Hematopoietic multipotent progenitor cell treated with erythropoietin and hydrocortisone succinate and interleukin-3 and kit ligand, for 4 days (in vitro differentiated cells): ENCODE results near the gene PDCD11.
"Not testable (repeated sequence)": the region's sequence is repeated elsewhere in the genome, so short reads cannot be mapped to it uniquely, and the experiment has no call there.

Source experiments
- DNase-seq: peaks from one replicate; pipeline ENCODE4 v3.0.0-alpha.2; 2015

PDCD11 gene, protein sequence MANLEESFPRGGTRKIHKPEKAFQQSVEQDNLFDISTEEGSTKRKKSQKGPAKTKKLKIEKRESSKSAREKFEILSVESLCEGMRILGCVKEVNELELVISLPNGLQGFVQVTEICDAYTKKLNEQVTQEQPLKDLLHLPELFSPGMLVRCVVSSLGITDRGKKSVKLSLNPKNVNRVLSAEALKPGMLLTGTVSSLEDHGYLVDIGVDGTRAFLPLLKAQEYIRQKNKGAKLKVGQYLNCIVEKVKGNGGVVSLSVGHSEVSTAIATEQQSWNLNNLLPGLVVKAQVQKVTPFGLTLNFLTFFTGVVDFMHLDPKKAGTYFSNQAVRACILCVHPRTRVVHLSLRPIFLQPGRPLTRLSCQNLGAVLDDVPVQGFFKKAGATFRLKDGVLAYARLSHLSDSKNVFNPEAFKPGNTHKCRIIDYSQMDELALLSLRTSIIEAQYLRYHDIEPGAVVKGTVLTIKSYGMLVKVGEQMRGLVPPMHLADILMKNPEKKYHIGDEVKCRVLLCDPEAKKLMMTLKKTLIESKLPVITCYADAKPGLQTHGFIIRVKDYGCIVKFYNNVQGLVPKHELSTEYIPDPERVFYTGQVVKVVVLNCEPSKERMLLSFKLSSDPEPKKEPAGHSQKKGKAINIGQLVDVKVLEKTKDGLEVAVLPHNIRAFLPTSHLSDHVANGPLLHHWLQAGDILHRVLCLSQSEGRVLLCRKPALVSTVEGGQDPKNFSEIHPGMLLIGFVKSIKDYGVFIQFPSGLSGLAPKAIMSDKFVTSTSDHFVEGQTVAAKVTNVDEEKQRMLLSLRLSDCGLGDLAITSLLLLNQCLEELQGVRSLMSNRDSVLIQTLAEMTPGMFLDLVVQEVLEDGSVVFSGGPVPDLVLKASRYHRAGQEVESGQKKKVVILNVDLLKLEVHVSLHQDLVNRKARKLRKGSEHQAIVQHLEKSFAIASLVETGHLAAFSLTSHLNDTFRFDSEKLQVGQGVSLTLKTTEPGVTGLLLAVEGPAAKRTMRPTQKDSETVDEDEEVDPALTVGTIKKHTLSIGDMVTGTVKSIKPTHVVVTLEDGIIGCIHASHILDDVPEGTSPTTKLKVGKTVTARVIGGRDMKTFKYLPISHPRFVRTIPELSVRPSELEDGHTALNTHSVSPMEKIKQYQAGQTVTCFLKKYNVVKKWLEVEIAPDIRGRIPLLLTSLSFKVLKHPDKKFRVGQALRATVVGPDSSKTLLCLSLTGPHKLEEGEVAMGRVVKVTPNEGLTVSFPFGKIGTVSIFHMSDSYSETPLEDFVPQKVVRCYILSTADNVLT (N-terminal part only)

DNA sequence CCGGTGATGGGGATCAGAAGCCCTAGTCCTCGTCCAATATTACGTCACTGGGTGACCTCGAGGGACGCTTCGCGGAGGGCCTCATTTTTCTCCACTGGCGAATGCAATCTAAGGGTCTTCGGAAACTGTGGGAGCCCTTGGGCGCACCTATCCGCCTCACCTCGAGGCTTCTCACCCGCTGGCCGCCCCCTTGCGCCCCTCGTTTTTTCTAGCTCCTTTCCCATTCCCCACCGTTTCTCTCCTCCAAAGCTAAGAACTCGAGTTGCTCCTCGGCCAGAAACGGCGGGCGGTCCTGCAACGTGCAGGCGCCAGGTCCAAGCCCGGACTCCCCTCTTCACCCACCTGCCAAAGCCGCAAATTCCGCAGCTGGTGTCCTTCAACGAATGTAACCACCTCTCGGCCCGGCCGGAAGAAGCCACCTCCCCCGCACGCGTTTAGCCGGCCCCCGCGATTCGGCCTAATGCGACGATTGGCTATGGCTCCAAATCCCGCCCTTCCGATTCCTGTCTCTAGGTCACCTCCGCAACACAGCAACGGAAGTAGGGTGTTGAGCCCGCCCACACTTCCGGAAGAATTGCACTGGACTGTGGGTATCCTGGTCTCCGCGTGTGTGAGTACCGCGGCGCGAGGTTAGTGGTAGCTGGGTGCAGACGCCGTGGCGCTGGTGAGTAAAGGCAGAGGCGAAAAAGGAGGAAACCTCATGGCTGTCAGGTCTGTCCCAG, at the start of gene PDCD11, which contains the start of gene ATP5MK:
Gene PDCD11, plus strand, starts transcription at position 560 of the 722 bp plus-strand sequence. CDS start 1,801 bp downstream, outside the sequence.
Gene ATP5MK, minus strand, starts transcription at position 409 of the 722 bp plus-strand sequence. CDS start 4,018 bp downstream, outside the sequence.
- peak; percentile 100 for DNase-seq

DNA sequence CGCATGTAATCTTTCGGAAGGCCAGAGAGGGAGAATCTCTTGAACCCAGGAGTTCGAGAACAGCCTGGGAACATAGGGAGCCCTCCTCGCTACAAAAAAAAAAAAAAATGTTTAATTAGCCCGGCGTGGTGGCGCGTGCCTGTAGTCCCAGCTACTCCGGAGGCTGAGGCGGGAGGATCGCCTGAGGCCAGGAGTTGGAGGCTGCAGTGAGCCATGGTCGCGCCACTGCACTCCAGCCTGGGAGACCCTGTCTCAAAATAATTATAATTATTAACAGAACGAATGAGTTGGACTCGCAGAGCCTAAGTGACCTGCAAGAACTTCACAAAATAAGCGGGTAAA, 46.3 kb upstream of the PDCD11 start:
- no peak for DNase-seq

DNA sequence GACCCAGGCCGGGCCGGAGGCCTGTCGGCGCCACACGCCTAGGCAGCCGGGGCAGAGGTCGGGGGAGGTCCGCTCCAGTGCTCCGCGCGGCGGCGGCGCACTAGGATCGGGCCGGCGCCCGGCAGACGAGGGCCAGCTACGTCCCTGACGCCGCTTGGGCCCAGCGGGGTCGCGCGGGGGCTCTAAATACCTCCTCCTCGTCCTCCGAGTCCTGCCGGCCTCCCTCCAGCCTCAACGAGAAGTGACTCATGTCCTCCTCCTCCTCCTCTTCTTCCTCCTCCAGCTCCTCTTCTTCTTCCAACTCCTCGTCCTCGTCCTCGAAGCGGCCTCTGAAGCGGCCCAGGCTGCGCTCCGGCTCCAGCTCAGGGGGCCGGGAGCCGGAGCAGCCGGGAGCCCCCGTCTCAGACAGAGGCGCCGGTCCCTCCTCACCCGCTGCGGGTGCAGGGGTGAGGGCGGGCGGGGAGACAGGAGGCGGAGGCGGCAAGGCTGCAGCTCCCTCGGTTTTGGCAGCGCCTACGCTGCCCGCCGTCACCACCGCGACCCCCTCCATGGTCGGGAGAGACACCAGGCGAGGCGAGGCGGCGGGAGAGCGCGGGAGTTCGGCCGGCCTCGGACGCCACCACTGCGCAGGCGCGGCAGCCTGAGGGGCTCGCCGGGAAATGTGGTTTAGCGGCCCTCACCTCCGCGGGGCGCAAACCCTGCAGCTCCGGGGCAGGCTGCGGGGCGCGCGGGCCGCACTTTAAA, 45.7 kb upstream of the PDCD11 start, which contains the start of gene PCGF6:
Gene PCGF6, minus strand, starts transcription at position 624 of the 744 bp plus-strand sequence. Its CDS starts 74 bp downstream, at position 550.
- peak; percentile 93 for DNase-seq

DNA sequence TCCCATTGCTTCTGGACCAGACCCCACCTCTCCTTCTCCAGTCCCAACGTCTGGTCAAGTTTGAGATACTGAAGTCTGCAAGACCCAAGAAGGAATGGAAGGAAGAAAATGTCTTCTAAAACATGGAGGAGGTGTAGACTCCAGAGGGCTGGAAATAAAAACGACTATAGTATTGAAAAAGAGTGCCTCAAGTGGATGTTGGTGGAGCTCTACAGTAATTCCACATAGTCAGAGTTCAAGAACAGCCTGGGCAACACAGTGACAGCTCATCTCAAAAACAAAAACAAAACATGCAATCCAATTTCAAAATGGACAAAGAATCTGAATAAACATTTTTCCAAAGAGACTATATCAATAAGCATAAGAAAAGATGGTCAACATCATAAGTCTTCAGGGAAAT, 43.1 kb upstream of the PDCD11 start:
- DNase-seq, result peak; percentile 46

DNA sequence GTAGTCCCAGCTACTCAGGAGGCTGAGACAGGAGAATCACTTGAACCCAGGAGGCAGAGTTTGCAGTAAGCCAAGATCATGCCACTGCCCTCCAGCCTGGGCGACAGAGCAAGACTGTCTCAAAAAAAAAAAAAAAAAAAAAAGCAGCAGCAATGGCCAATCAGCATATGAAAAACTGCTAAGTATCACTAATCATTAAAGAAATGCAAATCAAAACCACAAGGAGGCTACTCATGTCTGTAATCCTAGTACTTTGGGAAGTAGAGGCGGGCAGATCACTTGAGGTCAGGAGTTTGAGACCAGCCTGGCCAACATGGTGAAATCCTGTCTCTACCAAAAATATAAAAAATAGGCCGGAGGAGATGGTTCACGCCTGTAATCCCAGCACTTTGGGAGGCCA, 41.9 kb upstream of the PDCD11 start:
- not testable (repeated sequence) for DNase-seq

DNA sequence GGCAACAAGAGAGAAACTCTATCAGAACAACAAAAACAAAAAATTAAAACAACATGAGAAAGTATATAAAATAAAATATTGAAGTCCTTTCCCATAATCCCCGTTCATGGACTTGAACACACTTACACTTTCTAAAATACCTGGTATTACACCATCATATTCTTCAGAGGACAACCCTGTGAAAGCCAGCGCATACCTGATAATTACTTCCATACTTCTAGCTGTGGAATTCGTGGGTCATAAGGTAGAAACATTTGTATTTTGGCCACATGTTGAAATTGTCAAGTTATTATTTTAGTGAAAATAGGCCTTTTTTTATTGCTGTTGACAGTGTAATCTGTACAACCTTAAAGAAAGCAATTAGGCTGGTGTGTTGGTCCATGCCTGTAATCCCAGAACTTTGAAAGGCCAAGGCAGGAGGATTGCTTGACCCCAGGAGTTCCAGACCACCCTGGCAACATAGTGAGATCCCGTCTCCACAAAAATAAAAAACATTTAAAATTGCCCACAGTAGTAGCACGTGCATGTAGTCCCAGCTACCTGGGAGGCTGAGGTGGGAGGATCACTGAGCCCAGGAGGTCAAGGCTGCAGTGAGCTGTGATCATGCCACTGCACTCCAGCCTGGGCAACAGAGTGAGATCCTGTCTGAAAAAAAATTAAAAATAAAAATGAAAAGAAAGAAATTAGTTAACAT, 40.4 kb upstream of the PDCD11 start:
- no peak for DNase-seq

DNA sequence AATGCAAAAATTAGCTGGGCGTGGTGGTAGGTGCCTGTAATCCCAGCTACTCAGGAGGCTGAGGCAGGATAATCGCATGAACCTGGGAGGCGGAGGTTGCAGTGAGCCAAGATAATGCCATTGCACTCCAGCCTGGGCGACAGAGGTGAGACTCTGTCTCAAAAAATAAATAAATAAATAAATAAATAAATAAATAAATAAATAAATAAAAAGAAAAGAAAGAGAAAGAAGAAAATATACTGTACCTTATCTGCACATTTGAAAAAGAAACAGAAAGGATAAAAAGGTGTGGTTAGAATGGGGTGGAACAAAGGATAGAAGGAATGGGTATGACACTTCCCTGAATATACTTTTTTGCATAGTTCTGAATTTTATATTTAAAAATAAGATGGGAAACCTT, 36.9 kb upstream of the PDCD11 start:
- not testable (repeated sequence) for DNase-seq

DNA sequence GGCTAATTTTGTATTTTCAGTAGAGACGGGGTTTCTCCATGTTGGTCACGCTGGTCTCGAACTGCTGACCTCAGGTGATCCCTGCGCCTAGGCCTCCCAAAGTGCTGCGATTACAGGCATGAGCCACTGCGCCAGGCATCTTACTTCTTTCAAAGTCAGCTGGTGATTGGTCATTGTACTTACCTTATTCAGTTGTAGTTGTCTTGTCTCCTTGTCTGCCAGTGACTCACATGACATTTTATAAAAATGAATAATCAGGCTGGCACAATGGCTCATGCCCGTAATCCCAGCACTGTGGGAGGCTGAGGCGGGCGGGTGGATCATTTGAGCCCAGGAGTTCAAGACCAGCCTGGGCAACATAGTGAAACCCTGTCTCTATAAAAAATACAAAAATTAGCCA, 35.6 kb upstream of the PDCD11 start:
- not testable (repeated sequence) for DNase-seq

DNA sequence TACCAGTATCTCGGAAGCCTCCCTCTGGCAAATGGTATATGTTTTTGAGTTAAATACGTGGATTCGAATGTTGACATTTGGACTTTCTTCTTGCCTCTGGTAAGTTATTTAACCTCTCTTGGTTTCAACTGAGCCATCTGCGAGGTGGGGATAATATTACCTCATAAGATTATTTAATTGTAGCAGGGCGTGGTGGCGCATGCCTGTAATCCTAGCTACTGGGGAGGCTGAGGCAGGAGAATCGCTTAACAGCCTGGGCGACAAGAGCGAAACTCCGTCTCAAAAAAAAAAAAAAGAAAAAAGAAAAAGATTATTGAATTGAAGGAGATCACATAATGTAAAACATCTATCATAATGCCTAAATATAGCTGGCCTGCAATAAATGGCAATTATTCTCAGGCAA, 29.0 kb upstream of the PDCD11 start:
- DNase-seq, result no peak

DNA sequence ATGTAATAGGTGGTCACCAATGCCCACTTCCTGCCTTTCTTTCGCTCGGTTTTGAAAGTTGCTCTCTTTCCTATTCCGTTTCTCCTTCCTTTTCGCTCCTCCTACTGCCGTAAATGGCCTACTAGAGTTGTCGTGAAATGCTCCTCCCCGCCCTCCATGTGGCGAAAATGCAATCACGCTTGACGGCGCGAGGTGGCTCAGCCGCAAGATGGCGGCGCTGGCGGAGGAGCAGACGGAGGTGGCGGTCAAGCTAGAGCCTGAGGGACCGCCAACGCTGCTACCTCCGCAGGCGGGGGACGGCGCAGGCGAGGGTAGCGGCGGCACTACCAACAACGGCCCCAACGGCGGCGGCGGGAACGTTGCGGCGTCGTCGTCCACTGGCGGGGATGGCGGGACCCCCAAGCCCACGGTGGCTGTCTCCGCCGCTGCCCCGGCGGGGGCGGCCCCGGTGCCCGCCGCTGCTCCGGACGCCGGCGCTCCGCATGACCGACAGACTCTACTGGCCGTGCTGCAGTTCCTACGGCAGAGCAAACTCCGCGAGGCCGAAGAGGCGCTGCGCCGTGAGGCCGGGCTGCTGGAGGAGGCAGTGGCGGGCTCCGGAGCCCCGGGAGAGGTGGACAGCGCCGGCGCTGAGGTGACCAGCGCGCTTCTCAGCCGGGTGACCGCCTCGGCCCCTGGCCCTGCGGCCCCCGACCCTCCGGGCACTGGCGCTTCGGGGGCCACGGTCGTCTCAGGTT, 28.5 kb upstream of the PDCD11 start, which contains the start of gene TAF5:
Gene TAF5, plus strand, starts transcription at position 195 of the 737 bp plus-strand sequence. Its CDS starts 14 bp downstream, at position 209.
- peak; percentile 99 for DNase-seq

DNA sequence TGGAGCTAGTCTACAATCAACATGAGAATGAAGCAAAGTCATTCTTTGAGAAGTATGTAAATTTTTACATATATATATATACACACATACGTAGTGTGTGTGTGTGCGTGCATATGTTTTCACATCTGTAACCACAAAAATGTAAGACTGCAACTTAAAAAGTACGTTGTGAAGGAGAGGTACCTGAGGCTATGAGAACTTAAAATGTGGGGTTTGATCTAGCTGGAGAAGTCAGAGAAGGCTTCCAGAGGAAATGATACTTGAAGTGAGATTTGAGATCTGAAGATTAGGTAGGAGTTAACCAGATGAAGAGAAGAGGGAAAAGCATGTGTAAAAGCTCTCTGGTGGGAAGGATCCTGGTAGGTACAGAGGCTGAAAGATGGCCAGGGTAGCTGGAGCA, 22.9 kb upstream of the PDCD11 start:
- no peak for DNase-seq

DNA sequence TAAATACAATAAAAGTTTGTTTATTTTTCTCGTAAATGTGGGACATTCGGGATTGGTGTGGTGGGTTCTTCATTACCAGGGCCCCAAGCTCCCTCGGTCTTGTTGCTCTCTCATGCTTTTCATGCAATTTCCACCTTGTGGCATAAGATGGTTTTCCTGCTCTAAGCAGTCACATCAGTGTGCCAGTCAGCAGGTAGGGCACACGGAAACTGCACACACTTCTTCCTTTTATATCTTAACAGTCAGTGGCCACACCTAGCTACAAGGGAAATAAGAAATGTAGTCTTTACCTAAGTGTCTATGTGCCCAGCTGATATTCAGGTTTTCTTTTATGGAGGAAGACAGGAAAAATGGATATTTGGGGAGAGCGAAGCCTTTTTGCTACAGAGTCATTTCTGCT, 22.2 kb upstream of the PDCD11 start:
- no peak for DNase-seq

DNA sequence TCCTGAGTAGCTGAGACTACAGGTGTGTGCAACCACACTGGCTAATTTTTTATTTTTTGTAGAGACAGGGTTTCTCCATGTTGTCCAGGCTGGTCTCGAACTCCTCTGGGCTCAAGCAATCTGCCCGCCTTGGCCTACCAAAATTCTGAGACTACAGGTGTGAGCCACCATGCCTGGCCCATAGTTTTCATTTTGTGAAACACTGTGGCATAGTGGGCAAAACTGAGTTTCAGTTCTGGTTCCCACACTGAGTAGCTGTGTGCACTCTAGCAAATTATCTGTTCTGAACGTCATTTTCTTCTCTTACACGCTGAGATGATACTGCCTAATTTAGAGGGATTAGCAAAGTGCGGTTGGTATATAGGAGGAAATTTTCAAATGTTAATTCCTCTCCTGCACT, 13.7 kb upstream of the PDCD11 start:
- DNase-seq, result no peak

DNA sequence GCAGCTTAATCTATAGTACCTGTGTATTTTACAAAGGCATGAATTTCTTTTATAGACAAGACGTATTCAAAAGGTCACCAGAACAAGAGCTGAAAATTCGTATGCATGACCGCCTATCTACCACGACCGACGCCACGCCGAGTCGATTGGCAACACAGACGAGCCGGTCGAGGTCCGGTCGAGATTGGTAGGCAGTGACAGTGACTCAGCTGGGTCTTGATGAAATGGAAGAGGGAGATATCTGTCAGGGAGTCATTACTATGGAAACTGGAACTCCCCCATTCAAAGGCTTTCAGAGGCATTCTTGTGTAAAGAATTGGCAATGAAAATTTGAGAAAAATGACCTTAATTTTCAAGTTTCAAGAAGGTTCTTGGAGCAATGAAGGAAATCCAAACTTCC, 2.2 kb upstream of the PDCD11 start:
- DNase-seq, result peak; percentile 32

DNA sequence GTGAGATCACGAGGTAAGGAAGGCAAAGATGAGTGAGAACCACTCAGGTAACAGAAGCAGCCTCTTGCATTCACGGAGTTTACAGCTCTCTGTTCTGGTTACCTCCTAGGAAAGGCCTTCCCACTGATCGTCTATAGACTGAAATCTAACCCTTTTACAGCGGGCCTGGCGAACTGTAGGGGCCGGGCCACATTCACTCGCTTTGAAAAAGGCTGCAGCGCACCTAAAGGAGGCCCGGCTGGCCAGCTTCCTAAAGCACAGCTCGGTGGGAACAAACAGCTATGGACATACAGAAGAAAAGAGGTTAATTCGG, 716 bp upstream of the PDCD11 start:
- DNase-seq, result peak; percentile 43

DNA sequence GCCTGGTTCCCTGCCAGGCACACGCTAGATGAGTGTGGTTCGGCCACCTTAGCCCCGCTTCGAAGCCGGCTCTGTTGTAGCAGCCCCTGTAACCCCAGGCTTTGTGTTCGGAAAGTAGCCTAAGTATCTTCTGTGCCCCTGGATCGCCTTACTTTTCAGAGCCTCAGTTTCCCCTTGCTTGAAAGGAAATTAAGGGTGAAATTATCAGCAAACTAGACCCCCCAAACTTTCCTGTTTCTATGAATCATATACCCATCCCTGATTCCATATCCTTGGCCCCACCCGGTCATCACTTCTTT, 312 bp downstream of the PDCD11 start:
- DNase-seq, result no peak

DNA sequence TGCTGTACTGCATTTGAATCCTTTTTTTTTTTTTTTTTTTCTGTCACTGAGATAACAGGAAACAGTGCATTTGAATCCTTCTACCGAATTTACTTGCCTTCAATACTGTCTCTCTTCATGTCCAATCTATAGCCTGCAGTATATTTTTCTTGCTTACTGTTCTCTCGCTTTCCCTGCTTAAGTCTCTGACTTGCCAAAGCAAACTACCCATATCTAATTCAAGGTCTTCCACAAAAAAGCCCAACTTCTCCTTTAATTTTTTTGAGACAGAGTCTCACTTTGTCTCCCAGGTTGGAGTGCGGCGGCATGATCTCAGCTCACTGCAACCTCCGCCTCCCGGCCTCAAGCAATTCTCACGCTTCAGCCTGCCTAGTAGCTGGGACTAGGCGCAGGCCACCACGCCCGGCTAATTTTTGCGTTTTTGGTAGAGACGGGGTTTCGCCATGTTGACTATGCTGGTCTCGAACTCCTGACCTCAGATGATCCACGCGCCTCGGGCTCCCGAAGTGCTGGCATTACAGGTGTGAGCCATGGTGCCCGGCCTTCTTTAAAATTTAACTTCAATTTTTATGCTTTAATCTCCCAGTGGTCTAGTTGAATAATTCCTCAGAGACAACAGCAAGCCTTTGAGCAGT, 882 bp downstream of the PDCD11 start:
- peak; percentile 12 for DNase-seq

DNA sequence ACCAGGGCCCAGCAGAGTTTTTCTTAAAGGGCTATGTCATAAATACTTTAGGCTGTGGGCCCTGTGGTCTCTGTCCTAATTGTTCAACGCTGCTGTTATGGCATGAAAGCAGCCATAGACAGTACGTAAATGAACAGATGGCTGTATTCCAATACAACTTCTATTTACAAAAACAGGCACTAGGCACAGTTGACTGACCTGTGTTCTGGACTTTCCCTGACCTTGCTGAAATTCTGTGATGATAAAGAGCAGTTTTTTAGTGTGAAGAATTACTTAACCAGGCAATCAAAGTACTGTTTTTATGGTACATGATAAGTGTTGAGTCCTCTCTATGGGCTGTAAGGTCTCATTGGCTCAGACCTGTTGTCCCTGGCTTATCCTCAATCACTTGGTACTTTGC, 17.1 kb downstream of the PDCD11 start:
- no peak for DNase-seq

DNA sequence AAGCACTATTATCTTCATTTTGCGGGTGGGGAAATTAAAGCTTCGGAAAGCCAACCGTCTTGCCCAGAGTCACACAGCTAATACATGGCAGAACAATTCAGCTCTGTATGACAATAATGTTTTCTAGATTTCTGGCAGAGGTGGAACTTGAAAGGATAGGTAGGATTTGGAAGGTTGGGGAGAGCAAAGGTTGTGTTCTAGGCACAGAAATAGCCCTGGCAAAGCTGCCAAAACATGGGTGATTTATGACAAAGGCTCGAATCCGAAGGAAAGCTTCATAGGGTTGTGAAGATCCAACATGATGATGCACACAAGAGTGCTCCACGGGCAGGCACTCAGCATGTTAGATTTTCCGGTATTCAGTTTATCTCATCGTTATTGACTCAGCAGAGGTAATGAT, 19.2 kb downstream of the PDCD11 start:
- no peak for DNase-seq
